IMR-90 (cell line): ENCODE measurements around the gene UBL3. TPM values are rescaled to one million over a fixed set of nuclear protein-coding genes. Genes with fewer than 3 reads are reported as not detected.

ENCODE experiments used
- ATAC-seq: fragments of 200-7000 bp; cut with Tn5 transposase; 2 replicates; pipeline ENCODE4 v1.9.1; 2020; ENCODE audit warnings: low read depth, mild to moderate bottlenecking, moderate library complexity
- BruUV-seq: library from RNA; stranded (reverse); fragments of 400-500 nt; replicated peaks from 2 replicates; lab custom pipeline; 2021; lab: Mats Ljungman, UMichigan
- CTCF ChIA-PET: fragments of 300-600 bp; formaldehyde crosslinking; extraction: SDS; loops from one replicate; lab custom pipeline; 2021; ENCODE audit warnings: antibody characterized with exemption; lab: Yijun Ruan, JAX
- POLR2A ChIA-PET: fragments of 300-600 bp; sonication (Branson Sonifier 250); formaldehyde crosslinking; loops from one replicate; lab custom pipeline; 2022; ENCODE audit warnings: antibody characterized with exemption; ENCODE audit not compliant: unreplicated experiment; lab: Charles Lee
- DNase-seq: peaks from one replicate; pipeline ENCODE4 v3.0.0; 2013
- H2AFZ ChIP-seq: replicated peaks from 2 replicates; pipeline ENCODE3; 2013; ENCODE audit warnings: low read length, mild to moderate bottlenecking; ENCODE audit not compliant: poor library complexity
- H2AK5ac ChIP-seq: 2 replicates; pipeline ENCODE4 v1.6.1; 2013; ENCODE audit warnings: low read depth, low read length, inconsistent platforms
- H2AK9ac ChIP-seq: replicated peaks from 2 replicates; pipeline ENCODE3; 2013; ENCODE audit warnings: mild to moderate bottlenecking, low read depth, low read length, moderate library complexity; ENCODE audit not compliant: poor library complexity
- H2BK120ac ChIP-seq: 2 replicates; pipeline ENCODE4 v1.6.1; 2013; ENCODE audit warnings: low read depth, low read length, inconsistent platforms
- H2BK15ac ChIP-seq: 3 replicates; pipeline ENCODE4 v1.6.1; 2013; ENCODE audit warnings: low read depth, low read length, inconsistent platforms
- H2BK20ac ChIP-seq: 2 replicates; pipeline ENCODE4 v1.6.1; 2013; ENCODE audit warnings: low read depth, mild to moderate bottlenecking, inconsistent platforms, low read length, moderate library complexity
- H2BK5ac ChIP-seq: 2 replicates; pipeline ENCODE4 v1.6.1; 2013; ENCODE audit warnings: mild to moderate bottlenecking, low read depth, low read length, inconsistent platforms; ENCODE audit not compliant: poor library complexity, severe bottlenecking
- H3K14ac ChIP-seq: replicated peaks from 2 replicates; pipeline ENCODE4 v1.6.1; 2013; ENCODE audit warnings: low read depth, low read length, inconsistent platforms
- H3K18ac ChIP-seq: 2 replicates; pipeline ENCODE4 v1.6.1; 2013; ENCODE audit warnings: low read depth, low read length, control low read depth
- H3K23ac ChIP-seq: 2 replicates; pipeline ENCODE4 v1.6.1; 2013; ENCODE audit warnings: low read depth, low read length, inconsistent platforms
- H3K27ac ChIP-seq: 2 replicates; pipeline ENCODE4 v1.5.1; 2013; ENCODE audit warnings: mild to moderate bottlenecking, control low read depth, low read length; ENCODE audit not compliant: insufficient read depth
- H3K27me3 ChIP-seq: 2 replicates; pipeline ENCODE4 v1.6.1; 2013; ENCODE audit warnings: low read length; ENCODE audit not compliant: control insufficient read depth, insufficient read depth
- H3K36me3 ChIP-seq: 2 replicates; pipeline ENCODE4 v1.6.1; 2013; ENCODE audit warnings: low read length, mixed read lengths; ENCODE audit not compliant: control insufficient read depth, insufficient read depth
- H3K4ac ChIP-seq: 2 replicates; pipeline ENCODE4 v1.6.1; 2013; ENCODE audit warnings: low read depth, low read length, inconsistent platforms
- H3K4me1 ChIP-seq: 2 replicates; pipeline ENCODE4 v1.6.1; 2013; ENCODE audit warnings: low read length, mixed read lengths; ENCODE audit not compliant: control insufficient read depth, insufficient read depth
- H3K4me2 ChIP-seq: 2 replicates; pipeline ENCODE4 v1.6.1; 2013; ENCODE audit warnings: low read depth, mild to moderate bottlenecking, control low read depth, low read length, moderate library complexity
- H3K4me3 ChIP-seq: 2 replicates; pipeline ENCODE4 v1.5.1; 2013; ENCODE audit warnings: low read depth, mild to moderate bottlenecking, control low read depth, low read length, moderate library complexity; ENCODE audit not compliant: insufficient read depth
- H3K56ac ChIP-seq: 2 replicates; pipeline ENCODE4 v1.6.1; 2013; ENCODE audit warnings: low read length, inconsistent platforms; ENCODE audit not compliant: insufficient read depth; ENCODE audit errors: extremely low read depth
- H3K79me1 ChIP-seq, 2 experiments: 2 replicates each; pipeline ENCODE4 v1.6.1; 2013; ENCODE audit warnings: low read length in 2 of 2, inconsistent platforms in 1 of 2, low read depth in 1 of 2
- H3K9ac ChIP-seq: 2 replicates; pipeline ENCODE4 v1.6.1; 2013; ENCODE audit warnings: low read depth, low read length, control low read depth
- H3K9me1 ChIP-seq: 2 replicates; pipeline ENCODE4 v1.6.1; 2013; ENCODE audit warnings: low read length, inconsistent platforms; ENCODE audit not compliant: insufficient read depth
- H3K9me3 ChIP-seq: 2 replicates; pipeline ENCODE4 v1.6.1; 2013; ENCODE audit warnings: low read length; ENCODE audit not compliant: control insufficient read depth, insufficient read depth
- H4K20me1 ChIP-seq: 2 replicates; pipeline ENCODE4 v1.6.1; 2013; ENCODE audit warnings: low read length, inconsistent platforms; ENCODE audit not compliant: insufficient read depth
- H4K5ac ChIP-seq: 2 replicates; pipeline ENCODE4 v1.6.1; 2013; ENCODE audit warnings: mild to moderate bottlenecking, low read depth, low read length, control low read depth
- H4K8ac ChIP-seq, 2 experiments: 2 replicates each; pipeline ENCODE4 v1.6.1; 2013; ENCODE audit warnings: low read depth in 2 of 2, low read length in 2 of 2, control low read depth in 1 of 2, inconsistent platforms in 1 of 2
- H4K91ac ChIP-seq: 2 replicates; pipeline ENCODE4 v1.6.1; 2013; ENCODE audit warnings: low read depth, low read length, inconsistent platforms; ENCODE audit not compliant: insufficient read depth
- CHD1 ChIP-seq: IDR thresholded peaks from 2 replicates; pipeline ENCODE4 v1.6.1; 2012; ENCODE audit warnings: low read depth, low read length, improper control_type of control experiment
- FOS ChIP-seq: fragments of 150-350 bp; IDR thresholded peaks from 2 replicates; pipeline ENCODE4 v1.6.1; 2016; ENCODE audit warnings: low read depth, low read length
- MAFK ChIP-seq: IDR thresholded peaks from 2 replicates; pipeline ENCODE4 v1.6.1; 2012; ENCODE audit warnings: low read depth, low read length, improper control_type of control experiment
- MAZ ChIP-seq: IDR thresholded peaks from 2 replicates; pipeline ENCODE4 v1.6.1; 2012; ENCODE audit warnings: low read depth, mild to moderate bottlenecking, low read length, improper control_type of control experiment, moderate library complexity, borderline replicate concordance
- NFE2L2 ChIP-seq: fragments of 150-350 bp; IDR thresholded peaks from 2 replicates; pipeline ENCODE4 v1.6.1; 2016; ENCODE audit warnings: low read depth, mild to moderate bottlenecking, low read length
- RCOR1 ChIP-seq: IDR thresholded peaks from 2 replicates; pipeline ENCODE4 v1.6.1; 2012; ENCODE audit warnings: mild to moderate bottlenecking, low read length, improper control_type of control experiment; ENCODE audit not compliant: insufficient replicate concordance
- WGBS, 2 experiments: methylation state at CpG; one replicate each; pipeline versions ENCODE4 v1.1.5 to v1.1.7; 2013; ENCODE audit warnings: missing lambda C conversion rate in 2 of 2; ENCODE audit not compliant: insufficient read length in 1 of 2; ENCODE audit errors: extremely low coverage in 2 of 2; 5-methylcytosine and 5-hydroxymethylcytosine counted together
- dilution Hi-C: fragments of 300-500 bp; cut with HindIII; formaldehyde crosslinking; loops from one replicate; pipeline ENCODE4 v1.14.3; 2018; ENCODE audit warnings: low sequenced_read_pairs; ENCODE audit not compliant: unreplicated experiment
- in situ Hi-C: fragments of 300-500 bp; cut with MboI; formaldehyde crosslinking; loops from 3 replicates; pipeline ENCODE4 v1.14.3; 2019; ENCODE audit warnings: low sequenced_read_pairs, inconsistent platforms, mixed read lengths
- intact Hi-C: fragments of 100-400 bp; cut with micrococcal nuclease; formaldehyde crosslinking; loops from 2 replicates; pipeline ENCODE4 v1.10.0; 2022
- polyA plus RNA-seq, 3 experiments: library from polyadenylated mRNA; depleted of rRNA; stranded (reverse); fragments of >200 nt; gene quantifications; 2 replicates each; pipeline ENCODE4 v1.2.3, GENCODE V29; 2012; ENCODE audit warnings: low replicate concordance in 1 of 3
- total RNA-seq: library from RNA; depleted of rRNA; stranded (reverse); fragments of >200 nt; gene quantifications from 2 replicates; pipeline ENCODE4 v1.2.3, GENCODE V29; 2012

Gene UBL3
- total and polyA plus RNA-seq, 2 of the 4 experiments (the other 2 are of a cell fraction) = 16.0 to 19.9 TPM

DNA sequence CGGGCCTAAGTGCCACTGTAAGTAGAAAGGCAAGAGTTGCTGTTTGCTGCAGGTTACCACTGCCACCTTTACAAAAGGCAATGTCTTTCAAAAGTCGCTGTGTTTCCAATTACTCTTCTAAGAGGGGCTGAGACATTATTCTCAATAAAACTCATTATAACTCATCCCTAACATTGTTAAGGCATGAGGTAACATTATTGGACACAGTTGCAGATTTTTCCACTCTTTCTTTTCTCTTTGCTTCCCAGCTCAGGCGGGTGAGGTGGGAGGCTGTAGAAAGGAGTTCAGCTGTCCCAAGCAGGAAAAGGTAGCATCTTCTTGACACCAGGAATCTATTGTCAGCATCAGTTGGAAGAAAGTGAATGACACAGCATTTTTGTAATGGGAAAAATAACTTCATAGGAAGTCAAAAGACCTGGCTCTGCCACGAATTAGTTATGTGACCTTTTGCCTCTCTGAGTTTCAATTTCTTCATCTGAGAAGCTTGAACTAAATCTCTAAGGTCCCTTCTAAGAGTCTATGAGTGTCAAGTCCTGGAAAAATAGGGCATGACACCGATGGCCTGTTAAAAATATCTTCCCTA lies 2.1 kb upstream of the UBL3 start:
- H3K36me3 ChIP-seq = no peaks in the 10 kb centered on the region
- peaks cover 4% of the 10 kb centered on the region; the same call in 1 of the 2 replicates for H3K4me1 ChIP-seq
- H3K79me1 ChIP-seq = peaks cover 6 to 12% of the 10 kb centered on the region in 2 experiments; a peak in 3 of 4 replicates
- peak overlapping the region; percentile 44; the same call in 1 of the 2 replicates for H2BK120ac ChIP-seq
- H2BK20ac ChIP-seq = peak overlapping the region; percentile 22; the same call in 1 of the 2 replicates
- H3K14ac ChIP-seq = peak overlapping the region; percentile 28
- peaks cover 2% of the 10 kb centered on the region; the same call in 1 of the 2 replicates for H4K20me1 ChIP-seq
- H3K4ac ChIP-seq = no peak overlapping the region
- no peak overlapping the region for H3K23ac ChIP-seq
- H2BK15ac ChIP-seq = peak overlapping the region; percentile 17; the same call in 1 of the 3 replicates
- dilution Hi-C loops = no loop called here
- CTCF ChIA-PET = interaction anchor here (0.9 to 1.1 kb wide), 3 partner anchors 11 to 72 kb away, joined by 3 read pairs; no protein-coding TSS in a partner anchor
- no peak overlapping the region for H2AFZ ChIP-seq
- no peak overlapping the region; the same call in 1 of the 2 replicates for H2AK5ac ChIP-seq
- H3K27me3 ChIP-seq = no peaks in the 10 kb centered on the region
- peaks cover 4% of the 10 kb centered on the region; the same call in 1 of the 2 replicates for H3K9me1 ChIP-seq
- no peak overlapping the region for H4K91ac ChIP-seq
- peak overlapping the region; percentile 3; the same call in 1 of the 2 replicates for H3K18ac ChIP-seq
- POLR2A ChIA-PET = no interaction called here
- no peak overlapping the region for H3K4me2 ChIP-seq
- DNase-seq (peak; percentile 30), ATAC-seq (no peak)
- H4K5ac ChIP-seq = peak overlapping the region; percentile 25; the same call in 1 of the 2 replicates
- peak overlapping the region; percentile 7 for H2BK5ac ChIP-seq
- in situ Hi-C loops = no loop called here
- WGBS, 2 experiments = no CpG with 5 or more reads among the region's 5 CpGs
- no peaks in the 10 kb centered on the region for H3K9me3 ChIP-seq
- TF ChIP-seq MAFK (peak; percentile 37; the same call in 1 of the 2 replicates), NFE2L2 (peak; percentile 89), RCOR1 (no peak), CHD1 (no peak), MAZ (no peak), FOS (no peak)
- H3K27ac ChIP-seq = no peak overlapping the region
- intact Hi-C loops = no loop called here
- no peak overlapping the region for H3K56ac ChIP-seq
- no TSS peak for BruUV-seq
- H3K4me3 ChIP-seq = no peak overlapping the region
- H3K9ac ChIP-seq = no peak overlapping the region
- H2AK9ac ChIP-seq = no peak overlapping the region
- H4K8ac ChIP-seq = peak overlapping the region in 1 of 2 experiments; percentile 73; a peak in 2 of 4 replicates
